Body of pancreas (tissue), 4 donors: ENCODE measurements around the gene UBE2L3.

Experiments used
- POLR2A ChIP-seq, 3 donors: fragments of 450-650 bp; IDR thresholded peaks; one replicate each; pipeline ENCODE4 v1.6.1; 2016; ENCODE audit warnings: antibody characterized with exemption in 3 of 3, mild to moderate bottlenecking in 2 of 3
- TF ChIP-seq, protein P1 (sequence below), 7 experiments: fragments of 450-650 bp in 4 of 7; fragments of 200-600 bp in 3 of 7; sonication (generic) in 3 of 7; IDR thresholded peaks; one replicate each; pipeline ENCODE4 v1.5.1; 2016 to 2019; ENCODE audit warnings: antibody characterized with exemption in 7 of 7

GRCh38 chr22:21613553-21614233, 46.2 kb downstream of the UBE2L3 start:
- TF ChIP-seq, protein P1, sequence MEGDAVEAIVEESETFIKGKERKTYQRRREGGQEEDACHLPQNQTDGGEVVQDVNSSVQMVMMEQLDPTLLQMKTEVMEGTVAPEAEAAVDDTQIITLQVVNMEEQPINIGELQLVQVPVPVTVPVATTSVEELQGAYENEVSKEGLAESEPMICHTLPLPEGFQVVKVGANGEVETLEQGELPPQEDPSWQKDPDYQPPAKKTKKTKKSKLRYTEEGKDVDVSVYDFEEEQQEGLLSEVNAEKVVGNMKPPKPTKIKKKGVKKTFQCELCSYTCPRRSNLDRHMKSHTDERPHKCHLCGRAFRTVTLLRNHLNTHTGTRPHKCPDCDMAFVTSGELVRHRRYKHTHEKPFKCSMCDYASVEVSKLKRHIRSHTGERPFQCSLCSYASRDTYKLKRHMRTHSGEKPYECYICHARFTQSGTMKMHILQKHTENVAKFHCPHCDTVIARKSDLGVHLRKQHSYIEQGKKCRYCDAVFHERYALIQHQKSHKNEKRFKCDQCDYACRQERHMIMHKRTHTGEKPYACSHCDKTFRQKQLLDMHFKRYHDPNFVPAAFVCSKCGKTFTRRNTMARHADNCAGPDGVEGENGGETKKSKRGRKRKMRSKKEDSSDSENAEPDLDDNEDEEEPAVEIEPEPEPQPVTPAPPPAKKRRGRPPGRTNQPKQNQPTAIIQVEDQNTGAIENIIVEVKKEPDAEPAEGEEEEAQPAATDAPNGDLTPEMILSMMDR (IDR thresholded peaks at IDR 0.05), result no peak
- TF ChIP-seq POLR2A (IDR thresholded peaks at IDR 0.05), result no peak
